Transverse colon (tissue), 4 donors: ENCODE results near the gene LYSMD2. TPM values are rescaled to one million over a fixed set of nuclear protein-coding genes. Genes with fewer than 3 reads are reported as not detected.

ENCODE experiments used
- DNase-seq: peaks from one replicate; pipeline ENCODE4 v3.0.0-alpha.2; 2019
- H3K27ac ChIP-seq, 4 donors: fragments of 200-600 bp; sonication (generic); 2 replicates each; pipeline ENCODE4 v1.5.1; 2016 to 2018; ENCODE audit warnings: inconsistent platforms in 4 of 4
- H3K27me3 ChIP-seq: fragments of 200-600 bp; sonication (generic); 2 replicates; pipeline ENCODE4 v1.5.1; 2017; ENCODE audit warnings: inconsistent platforms
- H3K36me3 ChIP-seq, 4 donors: fragments of 200-600 bp; sonication (generic); 2 replicates each; pipeline ENCODE4 v1.5.1; 2017 to 2019; ENCODE audit warnings: inconsistent platforms in 4 of 4
- H3K4me1 ChIP-seq, 4 donors: fragments of 200-600 bp; sonication (generic); 2 replicates each; pipeline ENCODE4 v1.5.1; 2017 to 2020; ENCODE audit warnings: inconsistent platforms in 4 of 4
- H3K4me3 ChIP-seq, 4 donors: fragments of 200-600 bp; sonication (generic); 1 replicate in 1 of 4; 2 replicates in 3 of 4; pipeline versions ENCODE4 v1.5.1 to v1.6.1; 2017 to 2019; ENCODE audit warnings: inconsistent platforms in 4 of 4
- H3K9me3 ChIP-seq, 2 donors: fragments of 200-600 bp; sonication (generic); 2 replicates each; pipeline ENCODE4 v1.5.1; 2017 to 2019; ENCODE audit warnings: inconsistent platforms in 2 of 2
- EP300 ChIP-seq: sonication (generic); formaldehyde crosslinking; IDR thresholded peaks from one replicate; pipeline ENCODE4 v1.6.1; 2017; ENCODE audit warnings: antibody characterized with exemption, low read depth
- POLR2A ChIP-seq: fragments of 450-650 bp; IDR thresholded peaks from one replicate; pipeline ENCODE4 v1.6.1; 2016; ENCODE audit warnings: antibody characterized with exemption, mild to moderate bottlenecking, moderate library complexity
- POLR2AphosphoS5 ChIP-seq, 3 donors: sonication (generic); formaldehyde crosslinking; IDR thresholded peaks; one replicate each; pipeline ENCODE4 v1.6.1; 2016; ENCODE audit warnings: antibody characterized with exemption in 3 of 3
- WGBS, 2 donors: methylation state at CpG; one replicate each; pipeline ENCODE4 v1.1.5; 2018; ENCODE audit warnings: low coverage in 1 of 2; 5-methylcytosine and 5-hydroxymethylcytosine counted together
- in situ Hi-C, 4 donors: fragments of 200-750 bp; cut with MboI; loops; one replicate each; pipeline versions ENCODE4 v1.15.0 to v1.15.1; 2017; ENCODE audit warnings: low sequenced_read_pairs in 3 of 4, low pct_ligation_motif_present in 1 of 4, low pct_unique_long_range_greater_than_20kb in 1 of 4
- intact Hi-C: fragments of 100-400 bp; cut with DNase I; formaldehyde crosslinking; loops from one replicate; pipeline ENCODE4 v1.15.1; 2023; ENCODE audit warnings: low total_unique reads
- total RNA-seq, 4 donors: library from RNA; depleted of rRNA; stranded (reverse); fragments of >200 nt; gene quantifications; one replicate each; pipeline ENCODE4 v1.1.0, GENCODE V29; 2016
- TF ChIP-seq, protein P1 (sequence below), 5 experiments: fragments of 200-600 bp in 3 of 5; fragments of 450-650 bp in 2 of 5; sonication (generic) in 3 of 5; IDR thresholded peaks; 1 replicate in 2 of 5; 2 replicates in 3 of 5; pipeline ENCODE4 v1.5.1; 2016 to 2017; ENCODE audit warnings: antibody characterized with exemption in 5 of 5, inconsistent platforms in 3 of 5, mild to moderate bottlenecking in 2 of 5, moderate library complexity in 1 of 5

Gene LYSMD2
- total RNA-seq, 4 donors from 2014 or later, result 2.2 to 9.2 (median 4.4) TPM

DNA sequence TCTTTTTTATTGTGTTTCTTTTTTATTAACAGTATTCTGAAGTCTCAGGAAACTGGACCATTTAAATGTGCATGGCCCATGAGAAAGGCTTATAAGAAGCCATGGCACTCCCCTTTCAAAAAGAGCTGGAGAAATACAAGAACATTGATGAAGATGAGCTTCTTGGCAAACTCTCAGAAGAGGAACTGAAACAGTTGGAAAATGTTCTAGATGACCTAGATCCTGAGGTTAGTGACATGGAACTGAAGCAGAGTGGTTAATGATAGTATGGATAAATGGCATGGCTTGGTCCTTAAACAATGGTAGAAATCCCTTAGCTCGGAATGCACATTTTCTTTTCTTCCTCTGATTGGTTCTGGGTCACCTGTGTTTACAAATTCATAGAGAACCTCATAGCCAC, 28.9 kb upstream of the LYSMD2 start:
- in situ Hi-C loops, result loop anchor here in 1 of 4 donors (25.0 kb wide), 1 partner anchor 96 kb away; no protein-coding TSS in a partner anchor
- no peak for DNase-seq
- H3K4me3 ChIP-seq, result no peak overlapping the region
- H3K4me1 ChIP-seq, result peaks cover 0 to 6% (median 0%) of the 10 kb centered on the region in 4 donors
- no peaks in the 10 kb centered on the region for H3K9me3 ChIP-seq
- no peaks in the 10 kb centered on the region for H3K27me3 ChIP-seq
- intact Hi-C loops, result no loop called here
- H3K27ac ChIP-seq, result no peak overlapping the region
- H3K36me3 ChIP-seq, result no peaks in the 10 kb centered on the region
- 71 to 78% methylated on average over 1 of the region's 1 CpG for whole genome bisulfite sequencing, 2 donors
- no peak for TF ChIP-seq POLR2AphosphoS5 (IDR thresholded peaks at IDR 0.05)
- no peak for TF ChIP-seq EP300
- no peak for TF ChIP-seq POLR2A
- TF ChIP-seq, protein P1, sequence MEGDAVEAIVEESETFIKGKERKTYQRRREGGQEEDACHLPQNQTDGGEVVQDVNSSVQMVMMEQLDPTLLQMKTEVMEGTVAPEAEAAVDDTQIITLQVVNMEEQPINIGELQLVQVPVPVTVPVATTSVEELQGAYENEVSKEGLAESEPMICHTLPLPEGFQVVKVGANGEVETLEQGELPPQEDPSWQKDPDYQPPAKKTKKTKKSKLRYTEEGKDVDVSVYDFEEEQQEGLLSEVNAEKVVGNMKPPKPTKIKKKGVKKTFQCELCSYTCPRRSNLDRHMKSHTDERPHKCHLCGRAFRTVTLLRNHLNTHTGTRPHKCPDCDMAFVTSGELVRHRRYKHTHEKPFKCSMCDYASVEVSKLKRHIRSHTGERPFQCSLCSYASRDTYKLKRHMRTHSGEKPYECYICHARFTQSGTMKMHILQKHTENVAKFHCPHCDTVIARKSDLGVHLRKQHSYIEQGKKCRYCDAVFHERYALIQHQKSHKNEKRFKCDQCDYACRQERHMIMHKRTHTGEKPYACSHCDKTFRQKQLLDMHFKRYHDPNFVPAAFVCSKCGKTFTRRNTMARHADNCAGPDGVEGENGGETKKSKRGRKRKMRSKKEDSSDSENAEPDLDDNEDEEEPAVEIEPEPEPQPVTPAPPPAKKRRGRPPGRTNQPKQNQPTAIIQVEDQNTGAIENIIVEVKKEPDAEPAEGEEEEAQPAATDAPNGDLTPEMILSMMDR (IDR thresholded peaks at IDR 0.05), result no peak

- DNase-seq, result no peak
- Histone ChIP-seq H3K4me1 (peaks cover 0 to 6% (median 0%) of the 10 kb centered on the region in 4 donors), H3K27ac (no peak overlapping the region), H3K9me3 (no peaks in the 10 kb centered on the region), H3K27me3 (no peaks in the 10 kb centered on the region), H3K36me3 (no peaks in the 10 kb centered on the region), H3K4me3 (no peak overlapping the region)
- intact Hi-C loops (no loop called here), in situ Hi-C loops (loop anchor here in 1 of 4 donors (25.0 kb wide), 1 partner anchor 97 kb away; no protein-coding TSS in a partner anchor)
- WGBS, 2 donors, result 92 to 99% methylated on average over 7 of the region's 7 CpGs
- TF ChIP-seq POLR2AphosphoS5 (IDR thresholded peaks at IDR 0.05) (no peak), EP300 (no peak), POLR2A (no peak)
- TF ChIP-seq, protein P1 (IDR thresholded peaks at IDR 0.05), result no peak
Measured at GRCh38 chr15:51765751-51766150, 28.3 kb upstream of the LYSMD2 start.

- peaks cover 0 to 19% (median 7%) of the 10 kb centered on the region in 4 donors for H3K4me1 ChIP-seq
- DNase-seq, result no peak
- in situ Hi-C loops (loop anchor here in 1 of 4 donors (25.0 kb wide), 1 partner anchor 101 kb away; no protein-coding TSS in a partner anchor), intact Hi-C loops (no loop called here)
- TF ChIP-seq POLR2A, result no peak
- no peak overlapping the region for H3K4me3 ChIP-seq
- H3K27me3 ChIP-seq, result no peaks in the 10 kb centered on the region
- H3K36me3 ChIP-seq, result no peaks in the 10 kb centered on the region
- no peak overlapping the region for H3K27ac ChIP-seq
- 55 to 85% methylated on average over 3 of the region's 3 CpGs for WGBS, 2 donors
- H3K9me3 ChIP-seq, result no peaks in the 10 kb centered on the region
Measured at GRCh38 chr15:51760805-51761204, 23.4 kb upstream of the LYSMD2 start.

DNA sequence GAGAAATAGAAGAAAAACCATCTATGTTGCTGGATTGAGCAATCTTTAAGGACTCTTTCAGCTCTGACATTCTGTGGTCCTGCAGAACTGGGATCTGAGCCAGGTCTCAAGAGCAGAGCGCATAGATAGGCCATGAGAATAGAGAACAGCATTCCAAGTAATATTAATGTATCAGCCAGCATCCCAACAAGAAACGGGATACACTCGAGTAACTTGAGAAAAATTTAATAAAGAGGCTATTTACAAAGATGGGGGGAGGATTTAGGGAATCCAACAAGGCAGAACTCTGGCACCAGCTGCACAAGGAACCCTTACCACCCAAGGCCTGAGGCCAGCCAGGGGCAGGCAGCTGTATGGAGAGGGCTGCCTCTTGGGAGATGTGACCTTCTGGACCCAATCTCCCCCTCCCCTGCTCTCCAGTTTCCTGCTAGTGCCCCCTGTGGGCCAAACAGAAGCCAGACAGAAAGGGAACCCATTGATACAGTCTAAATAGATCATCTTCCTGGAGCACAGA, 22.2 kb upstream of the LYSMD2 start:
- no peaks in the 10 kb centered on the region for H3K27me3 ChIP-seq
- peak overlapping the region; percentile 19 to 65 (median 35) for H3K27ac ChIP-seq
- H3K4me3 ChIP-seq, result no peak overlapping the region
- in situ Hi-C loops (loop anchor here in 1 of 4 donors (25.0 kb wide), 1 partner anchor 103 kb away; no protein-coding TSS in a partner anchor), intact Hi-C loops (no loop called here)
- TF ChIP-seq POLR2AphosphoS5 (IDR thresholded peaks at IDR 0.05) (peak in 1 of 3 donors; percentile 23), POLR2A (no peak)
- TF ChIP-seq, protein P1 (IDR thresholded peaks at IDR 0.05), result no peak
- no peaks in the 10 kb centered on the region for H3K36me3 ChIP-seq
- DNase-seq, result peak; percentile 41
- H3K9me3 ChIP-seq, result no peaks in the 10 kb centered on the region
- peaks cover 0 to 19% (median 7%) of the 10 kb centered on the region in 4 donors for H3K4me1 ChIP-seq
- 43 to 70% methylated on average over 1 to 3 of the region's 3 CpGs for WGBS, 2 donors
